Calu3 (cell line): ENCODE measurements around the gene SORCS1. TPM values are rescaled to one million over a fixed set of nuclear protein-coding genes. Genes with fewer than 3 reads are reported as not detected.

Source experiments
- BruUV-seq: library from RNA; stranded (reverse); fragments of 400-500 nt; replicated peaks from 2 replicates; lab custom pipeline; 2021; lab: Mats Ljungman, UMichigan
- CTCF ChIA-PET: fragments of 300-600 bp; sonication (Branson Sonifier 250); formaldehyde crosslinking; loops from one replicate; lab custom pipeline; 2022; ENCODE audit warnings: antibody characterized with exemption; lab: Charles Lee
- DNase-seq: peaks from one replicate; pipeline ENCODE4 v3.0.0; 2022
- H3K27ac Mint-ChIP-seq: one replicate; pipeline ENCODE4 v1.8.0; 2022; ENCODE audit warnings: mixed read lengths; ENCODE audit not compliant: unreplicated experiment
- H3K27me3 Mint-ChIP-seq: one replicate; pipeline ENCODE4 v1.8.0; 2022; ENCODE audit warnings: mixed read lengths; ENCODE audit not compliant: unreplicated experiment
- H3K36me3 Mint-ChIP-seq: one replicate; pipeline ENCODE4 v1.8.0; 2022; ENCODE audit warnings: mild to moderate bottlenecking, moderate library complexity, mixed read lengths; ENCODE audit not compliant: insufficient read depth, unreplicated experiment
- H3K4me1 Mint-ChIP-seq: one replicate; pipeline ENCODE4 v1.8.0; 2022; ENCODE audit warnings: mild to moderate bottlenecking, low read depth, mixed read lengths; ENCODE audit not compliant: unreplicated experiment
- H3K4me3 Mint-ChIP-seq: one replicate; pipeline ENCODE4 v1.8.0; 2022; ENCODE audit warnings: mild to moderate bottlenecking, low read depth, moderate library complexity, mixed read lengths; ENCODE audit not compliant: unreplicated experiment
- H3K9me3 Mint-ChIP-seq: one replicate; pipeline ENCODE4 v1.8.0; 2022; ENCODE audit warnings: low read depth, mixed read lengths; ENCODE audit not compliant: unreplicated experiment
- CTCF ChIP-seq: fragments of 200-600 bp; IDR thresholded peaks from one replicate; pipeline ENCODE4 v1.8.0; 2022; ENCODE audit warnings: antibody characterized with exemption; ENCODE audit not compliant: unreplicated experiment
- intact Hi-C: fragments of 100-400 bp; cut with micrococcal nuclease; formaldehyde crosslinking; loops from one replicate; pipeline ENCODE4 v1.10.0; 2022; ENCODE audit not compliant: unreplicated experiment
- total RNA-seq: library from RNA; stranded (reverse); gene quantifications from 2 replicates; pipeline ENCODE4 v1.2.3, GENCODE V29; 2022

Gene SORCS1
- total RNA-seq, 1 experiment from 2014 or later, result not detected

- BruUV-seq, result no TSS peak
- intact Hi-C loops, result no loop called here
- no peaks in the 10 kb centered on the region for H3K4me1 Mint-ChIP-seq
- no peak for TF ChIP-seq CTCF
- no peak for DNase-seq
- CTCF ChIA-PET, result no interaction called here
- no peak overlapping the region for H3K4me3 Mint-ChIP-seq
- no peaks in the 10 kb centered on the region for H3K36me3 Mint-ChIP-seq
- no peak overlapping the region for H3K27ac Mint-ChIP-seq
- H3K9me3 Mint-ChIP-seq, result peaks cover 3% of the 10 kb centered on the region
- no peaks in the 10 kb centered on the region for H3K27me3 Mint-ChIP-seq
Observed at GRCh38 chr10:106947643-106948042, 216.9 kb downstream of the SORCS1 start.

DNA sequence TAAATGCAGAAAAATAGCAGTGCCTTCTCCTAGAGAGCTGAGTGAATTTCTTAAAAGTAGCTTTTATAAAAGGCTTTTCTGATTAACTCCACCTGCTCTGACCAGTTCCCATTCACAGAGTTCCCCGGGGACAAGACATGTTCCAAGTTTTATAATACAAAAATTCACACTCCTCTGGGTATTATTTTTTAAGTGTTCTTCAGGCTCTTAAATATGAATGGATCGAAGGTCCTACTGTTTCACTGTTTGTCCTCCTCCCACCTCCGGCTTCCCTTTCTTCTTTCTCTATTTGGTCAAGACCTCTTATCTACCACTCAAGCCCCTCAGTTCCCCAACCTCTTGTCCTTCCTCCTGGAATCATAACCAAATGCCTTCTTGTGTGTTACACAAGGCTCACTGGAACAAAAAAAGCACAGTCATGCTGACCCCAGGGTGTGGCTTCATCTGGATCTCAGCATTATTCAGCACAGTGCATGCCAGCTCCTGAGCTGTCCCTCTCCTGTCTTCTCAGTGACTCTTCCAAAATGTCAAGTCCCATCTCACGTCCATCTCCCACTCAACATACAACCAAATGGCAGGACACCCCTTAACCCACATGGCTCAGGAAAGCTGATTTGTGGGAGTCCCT is 222.4 kb downstream of the SORCS1 start:
- CTCF ChIA-PET, result no interaction called here
- BruUV-seq, result no TSS peak
- TF ChIP-seq CTCF, result no peak
- Mint-ChIP-seq H3K9me3 (peaks cover 4% of the 10 kb centered on the region), H3K4me3 (no peak overlapping the region), H3K4me1 (no peaks in the 10 kb centered on the region), H3K27ac (no peak overlapping the region), H3K36me3 (no peaks in the 10 kb centered on the region), H3K27me3 (no peaks in the 10 kb centered on the region)
- intact Hi-C loops, result no loop called here
- no peak for DNase-seq

GRCh38 chr10:106941297-106942034 is 223.0 kb downstream of the SORCS1 start:
- Mint-ChIP-seq H3K4me3 (no peak overlapping the region), H3K36me3 (no peaks in the 10 kb centered on the region), H3K27me3 (no peaks in the 10 kb centered on the region), H3K4me1 (no peaks in the 10 kb centered on the region), H3K27ac (no peak overlapping the region), H3K9me3 (peaks cover 4% of the 10 kb centered on the region)
- no peak for DNase-seq
- CTCF ChIA-PET, result no interaction called here
- intact Hi-C loops, result no loop called here
- no TSS peak for BruUV-seq
- TF ChIP-seq CTCF, result no peak

GRCh38 chr10:106938513-106938912 is 226.0 kb downstream of the SORCS1 start:
- Mint-ChIP-seq H3K4me3 (no peak overlapping the region), H3K27ac (no peak overlapping the region), H3K27me3 (no peaks in the 10 kb centered on the region), H3K4me1 (no peaks in the 10 kb centered on the region), H3K9me3 (peaks cover 6% of the 10 kb centered on the region), H3K36me3 (no peaks in the 10 kb centered on the region)
- TF ChIP-seq CTCF, result no peak
- DNase-seq, result no peak
- intact Hi-C loops, result no loop called here
- CTCF ChIA-PET, result no interaction called here
- no TSS peak for BruUV-seq
